HG03064 (cell line): ENCODE measurements around the gene CCL20.

Experiments used
- ATAC-seq: cut with Tn5 transposase; IDR thresholded peaks from one replicate; pipeline ENCODE4 v1.9.1; 2021; ENCODE audit warnings: low read depth; ENCODE audit not compliant: unreplicated experiment

Gene CCL20

GRCh38 chr2:227799202-227799601 is 14.4 kb upstream of the CCL20 start:
- no peak for ATAC-seq

GRCh38 chr2:227802882-227803281 is 10.8 kb upstream of the CCL20 start:
- no peak for ATAC-seq

GRCh38 chr2:227804975-227805374 is 8.7 kb upstream of the CCL20 start:
- ATAC-seq = no peak

GRCh38 chr2:227805578-227805977 is 8.1 kb upstream of the CCL20 start:
- ATAC-seq = no peak

- ATAC-seq = no peak
Measured at GRCh38 chr2:227808936-227809335, 4.7 kb upstream of the CCL20 start.

- no peak for ATAC-seq
Measured at GRCh38 chr2:227812001-227812400, 1.6 kb upstream of the CCL20 start.

- no peak for ATAC-seq
Measured at GRCh38 chr2:227813229-227813561, 447 bp upstream of the CCL20 start.

GRCh38 chr2:227815066-227815465 is 1.4 kb downstream of the CCL20 start:
- ATAC-seq = no peak

- ATAC-seq = no peak
Measured at GRCh38 chr2:227816507-227817294, 3.1 kb downstream of the CCL20 start.

- ATAC-seq = no peak
Measured at GRCh38 chr2:227817336-227817735, 3.7 kb downstream of the CCL20 start.

- ATAC-seq = no peak
Measured at GRCh38 chr2:227817850-227818674, 4.4 kb downstream of the CCL20 start.

- ATAC-seq = no peak
Measured at GRCh38 chr2:227818675-227819397, 5.2 kb downstream of the CCL20 start.

GRCh38 chr2:227819398-227819697 is 5.7 kb downstream of the CCL20 start:
- ATAC-seq = no peak

GRCh38 chr2:227821043-227821942 is 7.7 kb downstream of the CCL20 start:
- no peak for ATAC-seq

GRCh38 chr2:227822416-227823003 is 8.9 kb downstream of the CCL20 start:
- ATAC-seq = no peak

GRCh38 chr2:227823922-227824321 is 10.3 kb downstream of the CCL20 start:
- no peak for ATAC-seq

GRCh38 chr2:227824711-227825110 is 11.1 kb downstream of the CCL20 start:
- no peak for ATAC-seq

GRCh38 chr2:227826019-227826521 is 12.4 kb downstream of the CCL20 start:
- no peak for ATAC-seq

GRCh38 chr2:227826563-227826962 is 12.9 kb downstream of the CCL20 start:
- ATAC-seq = no peak

- no peak for ATAC-seq
Measured at GRCh38 chr2:227827143-227827542, 13.5 kb downstream of the CCL20 start.
